DOHH2 (cell line): ENCODE data around the gene BMP2.

ENCODE experiments used
- CTCF ChIP-seq: fragments of 200-600 bp; sonication (generic); IDR thresholded peaks from one replicate; pipeline ENCODE4 v1.5.1; 2014; ENCODE audit warnings: antibody characterized with exemption, mild to moderate bottlenecking, low read depth, low read length; ENCODE audit not compliant: poor library complexity, severe bottlenecking
- EZH2phosphoT487 ChIP-seq: fragments of 200-600 bp; sonication (generic); IDR thresholded peaks from 2 replicates; pipeline ENCODE4 v1.6.1; 2017; ENCODE audit warnings: borderline replicate concordance, mild to moderate bottlenecking, antibody characterized with exemption, low read length, moderate library complexity, mixed read lengths

GRCh38 chr20:6819599-6819998, 52.1 kb downstream of the BMP2 start:
- no peak for TF ChIP-seq CTCF
- TF ChIP-seq EZH2phosphoT487, result no peak
